MCF 10A (cell line): ENCODE results near the gene MRPL20. TPM values are rescaled to one million over a fixed set of nuclear protein-coding genes. Genes with fewer than 3 reads are reported as not detected.

Experiments used
- BruUV-seq: library from RNA; stranded (reverse); fragments of 400-500 nt; replicated peaks from 2 replicates; lab custom pipeline; 2021; lab: Mats Ljungman, UMichigan
- CTCF ChIA-PET: fragments of 300-600 bp; sonication (Branson Sonifier 250); formaldehyde crosslinking; extraction: SDS; loops from one replicate; lab custom pipeline; 2021; ENCODE audit warnings: antibody characterized with exemption, inconsistent platforms; lab: Yijun Ruan, JAX
- POLR2A ChIA-PET: fragments of 300-600, 350-650 bp; sonication (Branson Sonifier 250); formaldehyde crosslinking; extraction: SDS; loops from one replicate; lab custom pipeline; 2020; ENCODE audit warnings: antibody characterized with exemption, inconsistent platforms; lab: Yijun Ruan, JAX
- DNase-seq: peaks from one replicate; pipeline ENCODE4 v3.0.0-alpha.2; 2018; ENCODE audit not compliant: unreplicated experiment
- H3K27ac Mint-ChIP-seq: one replicate; pipeline ENCODE4 v1.8.0; 2022; ENCODE audit warnings: mild to moderate bottlenecking, low read depth, mixed read lengths; ENCODE audit not compliant: unreplicated experiment
- H3K27me3 Mint-ChIP-seq: one replicate; pipeline ENCODE4 v1.8.0; 2022; ENCODE audit warnings: mixed read lengths; ENCODE audit not compliant: insufficient read depth, unreplicated experiment
- H3K36me3 Mint-ChIP-seq: one replicate; pipeline ENCODE4 v1.8.0; 2022; ENCODE audit warnings: mild to moderate bottlenecking, moderate library complexity, mixed read lengths; ENCODE audit not compliant: insufficient read depth, unreplicated experiment
- H3K4me1 Mint-ChIP-seq: one replicate; pipeline ENCODE4 v1.8.0; 2022; ENCODE audit warnings: mixed read lengths; ENCODE audit not compliant: insufficient read depth, unreplicated experiment
- H3K4me3 Mint-ChIP-seq: one replicate; pipeline ENCODE4 v1.8.0; 2022; ENCODE audit warnings: mild to moderate bottlenecking, moderate library complexity, mixed read lengths; ENCODE audit not compliant: unreplicated experiment
- H3K9me3 Mint-ChIP-seq: one replicate; pipeline ENCODE4 v1.8.0; 2022; ENCODE audit warnings: mixed read lengths; ENCODE audit not compliant: unreplicated experiment
- intact Hi-C: fragments of 100-400 bp; cut with micrococcal nuclease; formaldehyde crosslinking; loops from 2 replicates; pipeline ENCODE4 v1.14.1; 2022
- total RNA-seq: library from RNA; stranded (reverse); gene quantifications from 2 replicates; pipeline ENCODE4 v1.2.3, GENCODE V29; 2022
- TF ChIP-seq, protein P1 (sequence below): fragments of 200-600 bp; IDR thresholded peaks from one replicate; pipeline ENCODE4 v1.8.0; 2022; ENCODE audit warnings: antibody characterized with exemption, mild to moderate bottlenecking; ENCODE audit not compliant: unreplicated experiment

Gene MRPL20
- total RNA-seq, 1 experiment from 2014 or later, result 137 TPM

DNA sequence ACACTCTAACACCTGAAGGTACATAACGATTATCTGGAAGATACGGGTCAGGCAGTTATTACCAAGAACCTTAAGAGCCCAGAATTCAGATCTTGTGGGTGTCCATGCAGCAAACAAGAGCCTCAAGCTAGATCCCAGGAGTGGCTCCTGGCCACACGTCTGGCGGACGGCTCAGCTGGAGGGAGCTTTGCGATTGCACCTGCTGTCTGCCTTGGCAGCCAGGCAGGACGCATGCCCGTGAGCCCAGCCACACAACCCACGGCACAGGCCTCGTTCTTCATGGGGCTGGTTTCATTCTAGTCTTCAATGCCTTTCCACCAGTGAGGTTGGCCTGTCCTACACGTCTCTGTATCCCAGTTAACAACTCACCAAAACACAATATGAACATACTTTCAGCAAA, 13.7 kb downstream of the MRPL20 start:
- Mint-ChIP-seq H3K27ac (no peak overlapping the region), H3K9me3 (no peaks in the 10 kb centered on the region), H3K27me3 (no peaks in the 10 kb centered on the region), H3K4me3 (no peak overlapping the region), H3K4me1 (no peaks in the 10 kb centered on the region), H3K36me3 (peaks cover 100% of the 10 kb centered on the region)
- TF ChIP-seq, protein P1, sequence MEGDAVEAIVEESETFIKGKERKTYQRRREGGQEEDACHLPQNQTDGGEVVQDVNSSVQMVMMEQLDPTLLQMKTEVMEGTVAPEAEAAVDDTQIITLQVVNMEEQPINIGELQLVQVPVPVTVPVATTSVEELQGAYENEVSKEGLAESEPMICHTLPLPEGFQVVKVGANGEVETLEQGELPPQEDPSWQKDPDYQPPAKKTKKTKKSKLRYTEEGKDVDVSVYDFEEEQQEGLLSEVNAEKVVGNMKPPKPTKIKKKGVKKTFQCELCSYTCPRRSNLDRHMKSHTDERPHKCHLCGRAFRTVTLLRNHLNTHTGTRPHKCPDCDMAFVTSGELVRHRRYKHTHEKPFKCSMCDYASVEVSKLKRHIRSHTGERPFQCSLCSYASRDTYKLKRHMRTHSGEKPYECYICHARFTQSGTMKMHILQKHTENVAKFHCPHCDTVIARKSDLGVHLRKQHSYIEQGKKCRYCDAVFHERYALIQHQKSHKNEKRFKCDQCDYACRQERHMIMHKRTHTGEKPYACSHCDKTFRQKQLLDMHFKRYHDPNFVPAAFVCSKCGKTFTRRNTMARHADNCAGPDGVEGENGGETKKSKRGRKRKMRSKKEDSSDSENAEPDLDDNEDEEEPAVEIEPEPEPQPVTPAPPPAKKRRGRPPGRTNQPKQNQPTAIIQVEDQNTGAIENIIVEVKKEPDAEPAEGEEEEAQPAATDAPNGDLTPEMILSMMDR, result no peak
- ChIA-PET CTCF (interaction anchor here (0.7 kb wide), 1 partner anchor 185 kb away, joined by 3 read pairs; no protein-coding TSS in a partner anchor), POLR2A (no interaction called here)
- BruUV-seq, result no TSS peak
- no peak for DNase-seq
- intact Hi-C loops, result no loop called here

DNA sequence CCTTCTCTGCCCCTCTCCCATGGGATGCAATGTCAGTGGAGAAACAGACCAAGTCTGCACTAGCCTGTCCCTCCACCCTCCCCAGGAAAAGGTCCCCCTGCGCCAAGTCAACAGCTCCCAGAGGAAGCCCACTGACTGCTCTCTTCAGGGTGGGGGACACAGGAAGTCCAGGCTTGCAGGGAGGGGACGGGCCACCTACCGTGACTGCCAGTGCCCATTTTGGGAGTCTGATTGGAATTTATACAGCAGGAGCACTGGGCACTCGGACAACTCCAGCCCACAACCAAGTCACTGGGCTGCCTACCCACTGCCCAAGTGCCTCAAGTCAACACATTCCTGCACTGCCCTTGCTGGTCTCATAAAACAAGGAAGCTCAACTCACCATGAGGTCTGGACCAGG, 14.1 kb downstream of the MRPL20 start:
- no peak overlapping the region for H3K27ac Mint-ChIP-seq
- TF ChIP-seq, protein P1, result no peak
- H3K4me3 Mint-ChIP-seq, result no peak overlapping the region
- CTCF ChIA-PET, result interaction anchor here (0.7 kb wide), 1 partner anchor 169 kb away, joined by 3 read pairs; no protein-coding TSS in a partner anchor
- peaks cover 100% of the 10 kb centered on the region for H3K36me3 Mint-ChIP-seq
- no peaks in the 10 kb centered on the region for H3K9me3 Mint-ChIP-seq
- intact Hi-C loops, result no loop called here
- POLR2A ChIA-PET, result no interaction called here
- H3K4me1 Mint-ChIP-seq, result no peaks in the 10 kb centered on the region
- DNase-seq, result no peak
- BruUV-seq, result no TSS peak
- H3K27me3 Mint-ChIP-seq, result no peaks in the 10 kb centered on the region

DNA sequence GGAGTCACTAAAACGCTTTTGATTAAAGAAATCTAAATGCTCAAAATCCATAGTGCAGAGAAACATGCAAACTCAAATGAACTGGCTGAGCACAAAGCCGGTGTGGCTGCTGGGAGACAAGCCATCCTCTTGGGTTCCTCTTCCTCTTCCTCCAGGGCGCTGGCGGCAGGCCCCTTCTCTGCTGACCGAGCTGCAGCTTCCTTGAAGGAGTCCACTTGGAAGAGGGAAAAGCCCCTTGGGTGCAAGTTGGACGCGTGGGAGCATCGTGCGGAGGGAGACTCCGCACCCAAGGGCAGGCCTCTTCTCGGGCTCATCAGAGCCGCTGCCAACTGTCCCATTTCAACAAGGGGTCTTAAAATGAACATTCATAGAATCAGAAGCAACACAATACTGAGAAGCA, 15.9 kb downstream of the MRPL20 start:
- DNase-seq, result no peak
- no peaks in the 10 kb centered on the region for H3K9me3 Mint-ChIP-seq
- H3K36me3 Mint-ChIP-seq, result peaks cover 100% of the 10 kb centered on the region
- intact Hi-C loops, result no loop called here
- TF ChIP-seq, protein P1, result no peak
- H3K27me3 Mint-ChIP-seq, result no peaks in the 10 kb centered on the region
- no peak overlapping the region for H3K4me3 Mint-ChIP-seq
- no peak overlapping the region for H3K27ac Mint-ChIP-seq
- BruUV-seq, result no TSS peak
- POLR2A ChIA-PET, result interaction anchor here (0.8 to 3.2 kb wide), 2 partner anchors 16 kb away, joined by 3 to 21 read pairs; partner anchors contain the start of gene AURKAIP1
- CTCF ChIA-PET, result no interaction called here
- H3K4me1 Mint-ChIP-seq, result no peaks in the 10 kb centered on the region

DNA sequence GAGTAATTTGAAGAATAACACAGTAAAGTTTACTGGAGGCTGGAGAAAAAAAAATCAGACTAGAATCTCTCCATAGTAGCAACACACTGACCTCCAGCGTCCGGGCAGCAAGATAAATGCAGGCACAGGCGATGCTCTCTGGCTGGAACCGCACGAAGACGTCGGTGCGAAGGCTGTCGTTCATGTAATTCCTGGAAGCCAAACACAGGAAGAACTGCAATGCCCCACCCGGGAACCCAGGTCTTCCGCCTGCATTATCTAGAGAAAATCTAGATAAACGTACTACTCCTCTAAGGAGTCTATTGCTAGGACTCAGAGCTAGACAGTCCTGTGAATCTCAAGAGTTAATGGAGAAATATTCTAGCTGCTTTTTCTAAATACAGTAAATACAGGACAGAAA, 16.4 kb downstream of the MRPL20 start:
- H3K4me3 Mint-ChIP-seq, result no peak overlapping the region
- TF ChIP-seq, protein P1, result no peak
- H3K4me1 Mint-ChIP-seq, result no peaks in the 10 kb centered on the region
- no peak for DNase-seq
- H3K9me3 Mint-ChIP-seq, result no peaks in the 10 kb centered on the region
- intact Hi-C loops, result no loop called here
- BruUV-seq, result TSS peak; percentile 12
- POLR2A ChIA-PET, result interaction anchor here (0.8 to 3.2 kb wide), 2 partner anchors 15 to 17 kb away, joined by 3 to 21 read pairs; partner anchors contain the start of gene AURKAIP1
- peaks cover 100% of the 10 kb centered on the region for H3K36me3 Mint-ChIP-seq
- no peaks in the 10 kb centered on the region for H3K27me3 Mint-ChIP-seq
- no peak overlapping the region for H3K27ac Mint-ChIP-seq
- CTCF ChIA-PET, result interaction anchor here (0.5 to 1.6 kb wide), 4 partner anchors 8 to 264 kb away, joined by 3 to 5 read pairs (median 5); partner anchors contain the start of gene CCNL2
